Measurements from ENCODE around the gene HAUS3. TPM values are rescaled to one million over a fixed set of nuclear protein-coding genes. Genes with fewer than 3 reads are reported as not detected.
"Not testable (repeated sequence)": the region's sequence is repeated elsewhere in the genome, so short reads cannot be mapped to it uniquely, and the experiment has no call there.

The HAUS3 gene
- total RNA-seq, 2 experiments from 2014 or later = 15.9 to 22.2 TPM

DNA sequence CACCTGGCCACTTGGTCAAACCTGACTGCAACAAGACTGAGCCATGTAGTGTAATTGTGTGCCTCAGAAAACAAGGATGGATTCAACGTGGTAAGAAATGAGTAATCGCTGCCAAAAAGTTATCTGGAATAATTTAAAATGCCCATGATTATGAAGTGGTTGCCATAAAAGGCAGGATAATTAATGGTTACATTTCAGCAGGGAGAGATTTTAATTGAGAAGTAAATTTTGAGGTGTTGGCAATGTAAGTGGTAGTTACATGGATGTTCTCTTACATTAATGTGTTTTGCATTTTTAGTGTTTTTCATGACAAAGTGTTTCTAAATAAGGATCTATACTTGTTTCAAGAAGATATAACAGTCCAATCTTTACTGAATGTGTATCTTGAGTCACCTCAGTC is 15.7 kb downstream of the HAUS3 start:
- CTCF ChIA-PET (ENCODE audit: unreplicated experiment) = interaction anchor here (0.6 kb wide), 1 partner anchor 68 kb away, joined by 3 read pairs; no protein-coding TSS in a partner anchor
- POLR2A ChIA-PET = interaction anchor here (0.6 kb wide), 1 partner anchor 29 kb away, joined by 4 read pairs; no protein-coding TSS in a partner anchor
- BruUV-seq (replicated peaks) = no TSS peak

DNA sequence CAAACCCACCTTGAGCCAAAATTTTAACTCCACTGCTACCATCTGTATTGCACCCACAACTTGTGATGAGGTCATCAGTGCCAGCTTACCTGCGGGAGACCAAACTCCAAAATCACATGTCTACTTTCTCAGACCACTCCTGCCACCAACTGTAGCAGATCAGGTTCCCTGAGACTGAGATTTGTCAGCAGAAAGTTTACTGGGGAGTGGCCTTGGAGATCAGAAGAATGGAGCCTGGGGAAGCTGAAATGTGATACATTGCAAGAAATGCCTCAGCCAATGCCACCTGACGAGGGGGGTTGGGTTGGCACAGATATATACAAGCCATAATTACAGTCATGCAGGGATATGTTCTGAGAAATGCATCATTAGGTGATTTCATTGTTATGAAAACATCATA is 19.1 kb downstream of the HAUS3 start:
- Histone ChIP-seq H4K20me1 (ENCODE audit: insufficient read depth, low read length) (no peaks in the 10 kb centered on the region), H3K79me2 (ENCODE audit: insufficient read depth, low read depth, low read length) (no peaks in the 10 kb centered on the region), H3K36me3 (ENCODE audit: insufficient read depth, low read length) (peaks cover 21% of the 10 kb centered on the region), H3K27ac (ENCODE audit: low read depth, low read length, poor library complexity, severe bottlenecking) (no peak overlapping the region), H3K4me2 (ENCODE audit: low read length) (no peak overlapping the region), H3K9me2 (ENCODE audit: insufficient read depth, low read length) (no peaks in the 10 kb centered on the region), H3K4me1 (ENCODE audit: insufficient read depth, low read length, poor library complexity, severe bottlenecking) (no peaks in the 10 kb centered on the region), H2AFZ (ENCODE audit: low read length) (no peak overlapping the region), H3K9me3 (ENCODE audit: low read length) (no peaks in the 10 kb centered on the region), H3K4me3 (ENCODE audit: low read depth, low read length, poor library complexity, severe bottlenecking) (no peak overlapping the region)
- intact Hi-C loops (cut with micrococcal nuclease; ENCODE audit: unreplicated experiment) = no loop called here
- CTCF ChIA-PET (ENCODE audit: unreplicated experiment) = interaction anchor here (0.6 kb wide), 2 partner anchors 56 to 67 kb away, joined by 3 read pairs; no protein-coding TSS in a partner anchor
- BruUV-seq (replicated peaks) = no TSS peak
- no peak for TF ChIP-seq EZH2phosphoT487 (IDR thresholded peaks at IDR 0.05; ENCODE audit: borderline replicate concordance, low read depth, low read length)
- TF ChIP-seq, protein P1, sequence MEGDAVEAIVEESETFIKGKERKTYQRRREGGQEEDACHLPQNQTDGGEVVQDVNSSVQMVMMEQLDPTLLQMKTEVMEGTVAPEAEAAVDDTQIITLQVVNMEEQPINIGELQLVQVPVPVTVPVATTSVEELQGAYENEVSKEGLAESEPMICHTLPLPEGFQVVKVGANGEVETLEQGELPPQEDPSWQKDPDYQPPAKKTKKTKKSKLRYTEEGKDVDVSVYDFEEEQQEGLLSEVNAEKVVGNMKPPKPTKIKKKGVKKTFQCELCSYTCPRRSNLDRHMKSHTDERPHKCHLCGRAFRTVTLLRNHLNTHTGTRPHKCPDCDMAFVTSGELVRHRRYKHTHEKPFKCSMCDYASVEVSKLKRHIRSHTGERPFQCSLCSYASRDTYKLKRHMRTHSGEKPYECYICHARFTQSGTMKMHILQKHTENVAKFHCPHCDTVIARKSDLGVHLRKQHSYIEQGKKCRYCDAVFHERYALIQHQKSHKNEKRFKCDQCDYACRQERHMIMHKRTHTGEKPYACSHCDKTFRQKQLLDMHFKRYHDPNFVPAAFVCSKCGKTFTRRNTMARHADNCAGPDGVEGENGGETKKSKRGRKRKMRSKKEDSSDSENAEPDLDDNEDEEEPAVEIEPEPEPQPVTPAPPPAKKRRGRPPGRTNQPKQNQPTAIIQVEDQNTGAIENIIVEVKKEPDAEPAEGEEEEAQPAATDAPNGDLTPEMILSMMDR (conservative IDR thresholded peaks at IDR 0.05; ENCODE audit: low read length) = no peak
- DNase-seq (ENCODE audit: low spot score) = no peak
- POLR2A ChIA-PET = interaction anchor here (0.5 kb wide), 1 partner anchor 246 kb away, joined by 3 read pairs; no protein-coding TSS in a partner anchor

More for the DNA sequence above, 15.7 kb downstream of the HAUS3 start:
- H2AFZ ChIP-seq (ENCODE audit: low read length) = no peak overlapping the region
- H3K79me2 ChIP-seq (ENCODE audit: insufficient read depth, low read depth, low read length) = no peaks in the 10 kb centered on the region
- DNase-seq (ENCODE audit: low spot score) = no peak
- TF ChIP-seq EZH2phosphoT487 (IDR thresholded peaks at IDR 0.05; ENCODE audit: borderline replicate concordance, low read depth, low read length) = no peak
- TF ChIP-seq, protein P1 (conservative IDR thresholded peaks at IDR 0.05; ENCODE audit: low read length) = no peak
- no peak overlapping the region for H3K27ac ChIP-seq (ENCODE audit: low read depth, low read length, poor library complexity, severe bottlenecking)
- no peaks in the 10 kb centered on the region for H4K20me1 ChIP-seq (ENCODE audit: insufficient read depth, low read length)
- H3K36me3 ChIP-seq (ENCODE audit: insufficient read depth, low read length) = peaks cover 34% of the 10 kb centered on the region
- H3K9me3 ChIP-seq (ENCODE audit: low read length) = no peaks in the 10 kb centered on the region
- intact Hi-C loops (cut with micrococcal nuclease; ENCODE audit: unreplicated experiment) = no loop called here
- H3K4me2 ChIP-seq (ENCODE audit: low read length) = no peak overlapping the region
- H3K9me2 ChIP-seq (ENCODE audit: insufficient read depth, low read length) = no peaks in the 10 kb centered on the region
- H3K4me3 ChIP-seq (ENCODE audit: low read depth, low read length, poor library complexity, severe bottlenecking) = no peak overlapping the region
- no peaks in the 10 kb centered on the region for H3K4me1 ChIP-seq (ENCODE audit: insufficient read depth, low read length, poor library complexity, severe bottlenecking)

DNA sequence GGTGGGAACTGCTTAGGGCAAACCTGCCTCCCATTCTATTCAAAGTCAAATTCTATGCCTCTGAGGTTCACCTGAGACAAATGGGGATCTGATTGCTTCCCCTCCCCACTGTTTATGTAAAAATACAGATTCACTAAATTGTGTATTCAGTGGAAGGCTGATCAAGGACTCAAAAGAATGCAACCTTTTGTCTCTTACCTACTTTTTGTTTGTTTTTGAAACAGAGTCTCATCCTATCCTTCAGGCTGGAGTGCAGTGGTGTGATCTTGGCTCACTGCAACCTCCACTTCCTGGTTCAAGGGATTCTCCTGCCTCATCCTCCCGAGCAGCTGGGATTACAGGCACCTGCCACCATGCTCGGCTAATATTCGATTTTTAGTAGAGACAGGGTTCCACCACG is 20.5 kb downstream of the HAUS3 start:
- POLR2A ChIA-PET = not testable (repeated sequence)

More for the DNA sequence above, 20.5 kb downstream of the HAUS3 start:
- H3K4me3 ChIP-seq (ENCODE audit: low read depth, low read length, poor library complexity, severe bottlenecking); H3K4me2 ChIP-seq (ENCODE audit: low read length); H3K27ac ChIP-seq (ENCODE audit: low read depth, low read length, poor library complexity, severe bottlenecking); intact Hi-C loops (cut with micrococcal nuclease; ENCODE audit: unreplicated experiment); H3K9me3 ChIP-seq (ENCODE audit: low read length); DNase-seq (ENCODE audit: low spot score); H3K9me2 ChIP-seq (ENCODE audit: insufficient read depth, low read length); H3K4me1 ChIP-seq (ENCODE audit: insufficient read depth, low read length, poor library complexity, severe bottlenecking); H3K79me2 ChIP-seq (ENCODE audit: insufficient read depth, low read depth, low read length); H4K20me1 ChIP-seq (ENCODE audit: insufficient read depth, low read length); CTCF ChIA-PET (ENCODE audit: unreplicated experiment); H2AFZ ChIP-seq (ENCODE audit: low read length); BruUV-seq (replicated peaks): not testable (repeated sequence)
- peaks cover 12% of the 10 kb centered on the region; the same call in 1 of the 2 replicates for H3K36me3 ChIP-seq (ENCODE audit: insufficient read depth, low read length)

All from OCI-LY7 (cell line).